Endothelial cell of umbilical vein (primary cell): Measurements from ENCODE around the gene CCSER2. TPM values are rescaled to one million over a fixed set of nuclear protein-coding genes. Genes with fewer than 3 reads are reported as not detected.

Source experiments
- BruUV-seq: library from RNA; stranded (reverse); fragments of 400-500 nt; replicated peaks from 2 replicates; lab custom pipeline; 2021; lab: Mats Ljungman, UMichigan
- CTCF ChIA-PET: fragments of 300-600, 350-600 bp; sonication (Branson Sonifier 250); formaldehyde crosslinking; loops from one replicate; lab custom pipeline; 2021; ENCODE audit warnings: antibody characterized with exemption, inconsistent platforms; lab: Charles Lee
- POLR2A ChIA-PET: fragments of 300-600, 350-600 bp; sonication (Branson Sonifier 250); formaldehyde crosslinking; loops from one replicate; lab custom pipeline; 2021; ENCODE audit warnings: antibody characterized with exemption, inconsistent platforms; lab: Charles Lee
- DNase-seq: peaks from one replicate; pipeline ENCODE4 v3.0.0-alpha.2; 2011; ENCODE audit warnings: low read depth, low spot score
- FAIRE-seq: peaks from 2 replicates; lab custom pipeline; 2011; peaks lifted over from hg19 to GRCh38; lab: Jason Lieb, UNC
- H2AFZ ChIP-seq: 2 replicates; pipeline ENCODE4 v1.6.0; 2012; ENCODE audit warnings: low read depth, low read length, control low read depth, inconsistent platforms
- H3K27ac ChIP-seq: 2 replicates; pipeline ENCODE4 v1.5.1; 2011; ENCODE audit warnings: low read depth, mild to moderate bottlenecking, control low read depth, low read length, moderate library complexity; ENCODE audit not compliant: insufficient read depth
- H3K27me3 ChIP-seq, 2 experiments: 2 replicates each; pipeline versions ENCODE4 v1.6.0 to v1.6.1; 2011; ENCODE audit warnings: low read length in 2 of 2, mixed read lengths in 1 of 2; ENCODE audit not compliant: control insufficient read depth in 2 of 2, insufficient read depth in 2 of 2
- H3K36me3 ChIP-seq, 2 experiments: 2 replicates in 1 of 2; 3 replicates in 1 of 2; pipeline ENCODE4 v1.5.1; 2011; ENCODE audit warnings: low read length in 2 of 2, mild to moderate bottlenecking in 1 of 2, moderate library complexity in 1 of 2; ENCODE audit not compliant: control insufficient read depth in 2 of 2, insufficient read depth in 2 of 2; ENCODE audit errors: extremely low read depth in 1 of 2
- H3K4me1 ChIP-seq: 3 replicates; pipeline ENCODE4 v1.5.1; 2011; ENCODE audit warnings: mild to moderate bottlenecking, low read length; ENCODE audit not compliant: control insufficient read depth, insufficient read depth; ENCODE audit errors: extremely low read depth
- H3K4me2 ChIP-seq: 2 replicates; pipeline ENCODE4 v1.6.1; 2011; ENCODE audit warnings: low read length, control low read depth, mixed read lengths; ENCODE audit not compliant: insufficient read depth
- H3K4me3 ChIP-seq, 3 experiments: fragments of 200-600 bp in 1 of 3; sonication (generic), shearing (Covaris generic) in 1 of 3; replicated peaks in 1 of 3; 2 replicates each; pipeline ENCODE4 v1.5.1; 2011 to 2016; ENCODE audit warnings: control low read depth in 3 of 3, low read length in 3 of 3, mild to moderate bottlenecking in 2 of 3, inconsistent platforms in 1 of 3, low read depth in 1 of 3, moderate library complexity in 1 of 3; ENCODE audit not compliant: insufficient read depth in 1 of 3
- H3K79me2 ChIP-seq: 2 replicates; pipeline ENCODE4 v1.6.0; 2012; ENCODE audit warnings: low read length, inconsistent platforms; ENCODE audit not compliant: control insufficient read depth, insufficient read depth
- H3K9ac ChIP-seq: replicated peaks from 2 replicates; pipeline ENCODE3; 2011; ENCODE audit warnings: low read length, control low read depth; ENCODE audit not compliant: insufficient read depth; ENCODE audit errors: extremely low read depth
- H3K9me1 ChIP-seq: replicated peaks from 3 replicates; pipeline ENCODE4 v1.6.0; 2011; ENCODE audit warnings: mild to moderate bottlenecking, low read length; ENCODE audit not compliant: control insufficient read depth, insufficient read depth; ENCODE audit errors: extremely low read depth
- H3K9me3 ChIP-seq: replicated peaks from 2 replicates; pipeline ENCODE4 v1.5.1; 2012; ENCODE audit warnings: low read length, inconsistent platforms; ENCODE audit not compliant: control insufficient read depth, insufficient read depth
- H4K20me1 ChIP-seq: replicated peaks from 2 replicates; pipeline ENCODE3; 2011; ENCODE audit warnings: mild to moderate bottlenecking, low read length; ENCODE audit not compliant: control insufficient read depth, insufficient read depth; ENCODE audit errors: extremely low read depth
- CTCF ChIP-seq, 2 donors: IDR thresholded peaks; 1 replicate in 1 of 2; 2 replicates in 1 of 2; pipeline ENCODE4 v1.5.1; 2011; ENCODE audit warnings: low read length in 2 of 2, mild to moderate bottlenecking in 2 of 2, moderate library complexity in 2 of 2, control low read depth in 1 of 2, inconsistent platforms in 1 of 2, low read depth in 1 of 2; ENCODE audit not compliant: insufficient read depth in 1 of 2; ENCODE audit errors: extremely low read depth in 1 of 2
- EZH2 ChIP-seq: IDR thresholded peaks from 2 replicates; pipeline ENCODE4 v1.6.1; 2012; ENCODE audit warnings: borderline replicate concordance, low read depth, mild to moderate bottlenecking, moderate library complexity, low read length, inconsistent platforms; ENCODE audit not compliant: severe bottlenecking
- FOS ChIP-seq: IDR thresholded peaks from 2 replicates; pipeline ENCODE4 v1.6.1; 2011; ENCODE audit warnings: mild to moderate bottlenecking, low read length, moderate library complexity, borderline replicate concordance; ENCODE audit not compliant: insufficient read depth
- GATA2 ChIP-seq: IDR thresholded peaks from 2 replicates; pipeline ENCODE4 v1.7.0; 2011; ENCODE audit warnings: low read depth, mild to moderate bottlenecking, moderate library complexity, mixed read lengths, low read length; ENCODE audit not compliant: insufficient read length, insufficient read depth
- JUN ChIP-seq: IDR thresholded peaks from 2 replicates; pipeline ENCODE4 v1.6.1; 2011; ENCODE audit warnings: borderline replicate concordance, low read depth; ENCODE audit not compliant: insufficient read length, insufficient read depth
- MAX ChIP-seq: IDR thresholded peaks from 2 replicates; pipeline ENCODE4 v1.6.1; 2011; ENCODE audit not compliant: insufficient read depth, insufficient read length
- MYC ChIP-seq: IDR thresholded peaks from one replicate; pipeline ENCODE4 v1.6.1; 2011; ENCODE audit warnings: mild to moderate bottlenecking, low read depth, low read length
- POLR2A ChIP-seq: IDR thresholded peaks from 2 replicates; pipeline ENCODE4 v1.6.1; 2012; ENCODE audit warnings: low read depth, mild to moderate bottlenecking, control low read depth, low read length
- POLR2AphosphoS5 ChIP-seq: IDR thresholded peaks from 2 replicates; pipeline ENCODE4 v1.6.1; 2012; ENCODE audit warnings: low read depth, mild to moderate bottlenecking, control low read depth, low read length, moderate library complexity; ENCODE audit not compliant: insufficient read depth
- dilution Hi-C: fragments of 300-500 bp; cut with MboI; formaldehyde crosslinking; loops from one replicate; pipeline ENCODE4 v1.15.0; 2019; ENCODE audit warnings: low sequenced_read_pairs; ENCODE audit not compliant: extremely low pct_ligation_motif_present
- intact Hi-C: fragments of 100-400 bp; cut with micrococcal nuclease; formaldehyde crosslinking; loops from one replicate; pipeline ENCODE4 v1.10.0; 2022
- polyA plus RNA-seq, 4 experiments: library from polyadenylated mRNA; depleted of rRNA in 3 of 4; stranded (reverse) in 3 of 4; unstranded in 1 of 4; fragments of >200 nt; gene quantifications; 2 replicates each; pipeline versions ENCODE4 v1.2.1 to v1.2.3, GENCODE V29; 2011 to 2012; ENCODE audit warnings: missing spikeins in 1 of 4
- total RNA-seq: library from RNA; stranded (reverse); gene quantifications from 2 replicates; pipeline ENCODE4 v1.2.3, GENCODE V29; 2021

Gene CCSER2
- total and polyA plus RNA-seq, 2 donors (not counting 3 experiments of a cell fraction or from before 2014, with no cell fraction given): 14.5 to 49.3 TPM

GRCh38 chr10:84519235-84519634, 190.8 kb downstream of the CCSER2 start:
- H3K9me1 ChIP-seq: no peaks in the 10 kb centered on the region
- BruUV-seq: no TSS peak
- CTCF ChIA-PET: no interaction called here
- H4K20me1 ChIP-seq: no peaks in the 10 kb centered on the region
- dilution Hi-C loops (no loop called here), intact Hi-C loops (no loop called here)
- H3K9ac ChIP-seq: no peak overlapping the region
- POLR2A ChIA-PET: no interaction called here
- TF ChIP-seq GATA2 (no peak), POLR2AphosphoS5 (no peak), CTCF (IDR thresholded peaks at IDR 0.05; ENCODE audit: extremely low read depth in 1 of 2, insufficient read depth in 1 of 2, low read depth in 1 of 2, low read length in 2 of 2) (no peak), EZH2 (no peak), POLR2A (no peak), MYC (no peak)
- H3K4me1 ChIP-seq: peaks cover 12% of the 10 kb centered on the region
- H3K36me3 ChIP-seq: no peaks in the 10 kb centered on the region
- H3K9me3 ChIP-seq: no peaks in the 10 kb centered on the region
- DNase-seq (no peak), FAIRE-seq (no peak)
- no peak overlapping the region for H2AFZ ChIP-seq
- H3K27me3 ChIP-seq: no peaks in the 10 kb centered on the region
- no peak overlapping the region for H3K27ac ChIP-seq
- H3K4me2 ChIP-seq: no peak overlapping the region
- no peaks in the 10 kb centered on the region for H3K79me2 ChIP-seq
- no peak overlapping the region for H3K4me3 ChIP-seq

GRCh38 chr10:84521013-84521412, 192.6 kb downstream of the CCSER2 start:
- H3K9me3 ChIP-seq: no peaks in the 10 kb centered on the region
- H3K9ac ChIP-seq: no peak overlapping the region
- CTCF ChIA-PET: interaction anchor here (1.2 to 1.5 kb wide), 2 partner anchors 11 to 16 kb away, joined by 4 to 6 read pairs; no protein-coding TSS in a partner anchor
- H3K27me3 ChIP-seq: no peaks in the 10 kb centered on the region
- H3K79me2 ChIP-seq: no peaks in the 10 kb centered on the region
- H3K4me3 ChIP-seq: no peak overlapping the region
- no peak overlapping the region for H3K4me2 ChIP-seq
- H3K9me1 ChIP-seq: no peaks in the 10 kb centered on the region
- no peaks in the 10 kb centered on the region for H4K20me1 ChIP-seq
- no TSS peak for BruUV-seq
- H3K4me1 ChIP-seq: peaks cover 12% of the 10 kb centered on the region
- POLR2A ChIA-PET: no interaction called here
- no peak for DNase-seq
- H3K27ac ChIP-seq: no peak overlapping the region
- intact Hi-C loops: no loop called here
- no peak for FAIRE-seq
- no peak overlapping the region for H2AFZ ChIP-seq
- TF ChIP-seq FOS: no peak
- no peak for TF ChIP-seq MAX
- no peak for TF ChIP-seq POLR2AphosphoS5
- TF ChIP-seq POLR2A: no peak
- no peak for TF ChIP-seq JUN
- TF ChIP-seq EZH2: no peak
- no peak for TF ChIP-seq GATA2
- no peak for TF ChIP-seq MYC
- no peak for TF ChIP-seq CTCF (IDR thresholded peaks at IDR 0.05; ENCODE audit: extremely low read depth in 1 of 2, insufficient read depth in 1 of 2, low read depth in 1 of 2, low read length in 2 of 2)
- no peaks in the 10 kb centered on the region for H3K36me3 ChIP-seq
- dilution Hi-C loops: no loop called here
